SU-DHL-6 (cell line): ENCODE results near the gene FOS.

ENCODE experiments used
- H2AFZ ChIP-seq: fragments of 200-600 bp; sonication (generic); 2 replicates; pipeline ENCODE4 v1.6.1; 2014; ENCODE audit warnings: low read depth, mild to moderate bottlenecking, moderate library complexity, mixed read lengths, antibody characterized with exemption, low read length; ENCODE audit not compliant: severe bottlenecking
- H3F3A ChIP-seq: fragments of 200-600 bp; shearing (Covaris generic); 2 replicates; pipeline ENCODE4 v1.6.0; 2016; ENCODE audit warnings: antibody characterized with exemption, mild to moderate bottlenecking; ENCODE audit not compliant: insufficient read depth
- H3K27ac ChIP-seq: fragments of 200-600 bp; sonication (generic); 2 replicates; pipeline ENCODE4 v1.5.1; 2016; ENCODE audit warnings: low read depth, mild to moderate bottlenecking, low read length, moderate library complexity, mixed read lengths
- H3K27me3 ChIP-seq: fragments of 200-600 bp; sonication (generic), shearing (Covaris generic); 2 replicates; pipeline ENCODE4 v1.6.0; 2014; ENCODE audit warnings: mild to moderate bottlenecking, low read length
- H3K36me3 ChIP-seq: fragments of 200-600 bp; sonication (generic); 2 replicates; pipeline ENCODE4 v1.6.1; 2014; ENCODE audit warnings: mild to moderate bottlenecking, low read length, mixed read lengths
- H3K4me2 ChIP-seq: fragments of 300-600, 200-600 bp; shearing (Covaris generic), sonication (generic); 2 replicates; pipeline ENCODE4 v1.6.0; 2014; ENCODE audit warnings: low read length, low read depth, mild to moderate bottlenecking; ENCODE audit not compliant: poor library complexity, severe bottlenecking
- H3K4me3 ChIP-seq: fragments of 200-600 bp; sonication (generic); 2 replicates; pipeline ENCODE4 v1.5.1; 2014; ENCODE audit warnings: antibody characterized with exemption, low read length, mild to moderate bottlenecking, mixed read lengths; ENCODE audit not compliant: insufficient read depth, poor library complexity, severe bottlenecking
- H3K79me2 ChIP-seq: fragments of 200-600 bp; sonication (generic); 2 replicates; pipeline ENCODE4 v1.6.1; 2014; ENCODE audit warnings: mild to moderate bottlenecking, low read length, moderate library complexity; ENCODE audit not compliant: insufficient read depth
- H3K9ac ChIP-seq: fragments of 200-600 bp; sonication (generic); 2 replicates; pipeline ENCODE4 v1.7.0; 2014; ENCODE audit warnings: mild to moderate bottlenecking, low read length
- H3K9me2 ChIP-seq: fragments of 200-600 bp; sonication (generic); replicated peaks from 2 replicates; pipeline ENCODE4 v1.6.1; 2014; ENCODE audit warnings: low read length; ENCODE audit not compliant: insufficient read depth
- H3K9me3 ChIP-seq: fragments of 200-600 bp; sonication (generic); 2 replicates; pipeline ENCODE4 v1.6.1; 2014; ENCODE audit warnings: low read length, mixed read lengths; ENCODE audit not compliant: insufficient read depth
- H4K20me1 ChIP-seq: fragments of 200-600 bp; sonication (generic); 2 replicates; pipeline ENCODE4 v1.6.1; 2014; ENCODE audit warnings: low read depth, mild to moderate bottlenecking, antibody characterized with exemption, low read length, moderate library complexity, mixed read lengths
- CTCF ChIP-seq: fragments of 200-600 bp; sonication (generic); IDR thresholded peaks from one replicate; pipeline ENCODE4 v1.5.1; 2017; ENCODE audit warnings: antibody characterized with exemption, mild to moderate bottlenecking, low read length, moderate library complexity; ENCODE audit not compliant: insufficient read depth, poor library complexity, severe bottlenecking
- EZH2phosphoT487 ChIP-seq: fragments of 200-600 bp; sonication (generic), shearing (Covaris generic); conservative IDR thresholded peaks from 2 replicates; pipeline ENCODE4 v1.6.1; 2018; ENCODE audit warnings: mild to moderate bottlenecking, antibody characterized with exemption, low read length, moderate library complexity, mixed read lengths

FOS gene

GRCh38 chr14:75311356-75311755 lies 32.7 kb downstream of the FOS start:
- Histone ChIP-seq H3K4me3 (no peak overlapping the region), H3K9me2 (no peaks in the 10 kb centered on the region), H3K36me3 (no peaks in the 10 kb centered on the region), H3K9ac (no peak overlapping the region), H2AFZ (no peak overlapping the region), H3K79me2 (no peaks in the 10 kb centered on the region), H3K9me3 (no peaks in the 10 kb centered on the region), H3K27me3 (no peaks in the 10 kb centered on the region), H3K27ac (no peak overlapping the region), H4K20me1 (no peaks in the 10 kb centered on the region), H3K4me2 (no peak overlapping the region), H3F3A (0 out of 2 replicates have a peak, but pooled peaks cover 3% of the 10 kb centered on the region)
- TF ChIP-seq CTCF (no peak), EZH2phosphoT487 (no peak)

GRCh38 chr14:75312341-75312740 lies 33.7 kb downstream of the FOS start:
- Histone ChIP-seq H3F3A (0 out of 2 replicates have a peak, but pooled peaks cover 3% of the 10 kb centered on the region), H3K4me2 (no peak overlapping the region), H3K9me3 (no peaks in the 10 kb centered on the region), H3K9ac (no peak overlapping the region), H3K79me2 (no peaks in the 10 kb centered on the region), H4K20me1 (no peaks in the 10 kb centered on the region), H3K27ac (no peak overlapping the region), H3K9me2 (no peaks in the 10 kb centered on the region), H2AFZ (no peak overlapping the region), H3K4me3 (no peak overlapping the region), H3K36me3 (no peaks in the 10 kb centered on the region), H3K27me3 (no peaks in the 10 kb centered on the region)
- TF ChIP-seq CTCF, result no peak
- TF ChIP-seq EZH2phosphoT487, result no peak

GRCh38 chr14:75313294-75313693 lies 34.7 kb downstream of the FOS start:
- Histone ChIP-seq H3K79me2 (no peaks in the 10 kb centered on the region), H3K27ac (no peak overlapping the region), H3F3A (no peaks in the 10 kb centered on the region), H3K9ac (no peak overlapping the region), H3K27me3 (no peaks in the 10 kb centered on the region), H4K20me1 (no peaks in the 10 kb centered on the region), H3K9me2 (no peaks in the 10 kb centered on the region), H3K4me2 (no peak overlapping the region), H2AFZ (no peak overlapping the region), H3K4me3 (no peak overlapping the region), H3K9me3 (no peaks in the 10 kb centered on the region), H3K36me3 (no peaks in the 10 kb centered on the region)
- TF ChIP-seq CTCF (no peak), EZH2phosphoT487 (no peak)

DNA sequence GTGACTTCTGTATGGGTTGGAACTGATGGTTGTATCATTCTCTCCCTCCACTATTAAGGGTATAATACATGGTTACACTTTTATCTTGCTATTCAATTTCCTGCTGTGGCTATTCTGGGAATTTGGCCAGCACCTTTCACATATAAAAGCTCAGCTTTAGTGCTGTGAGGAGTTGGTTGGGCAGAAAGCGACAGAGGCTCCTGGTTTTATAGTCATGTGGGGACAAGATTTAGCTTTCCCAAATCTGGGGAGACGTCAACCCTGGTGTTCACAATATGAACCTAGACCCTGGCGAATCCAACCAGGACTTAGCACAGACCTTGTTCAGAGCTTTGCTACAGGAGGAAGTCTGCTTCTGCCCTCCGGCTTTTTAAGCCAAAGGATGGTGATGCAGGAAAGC lies 36.5 kb downstream of the FOS start:
- Histone ChIP-seq H4K20me1 (no peaks in the 10 kb centered on the region), H3K9ac (no peak overlapping the region), H3K27me3 (no peaks in the 10 kb centered on the region), H3K4me3 (no peak overlapping the region), H2AFZ (no peak overlapping the region), H3K27ac (no peak overlapping the region), H3K79me2 (no peaks in the 10 kb centered on the region), H3F3A (no peaks in the 10 kb centered on the region), H3K36me3 (no peaks in the 10 kb centered on the region), H3K4me2 (no peak overlapping the region), H3K9me2 (no peaks in the 10 kb centered on the region), H3K9me3 (no peaks in the 10 kb centered on the region)
- no peak for TF ChIP-seq EZH2phosphoT487
- TF ChIP-seq CTCF, result no peak
